Activated CD4-positive, alpha-beta T cell treated with anti-CD3 and anti-CD28 coated beads for 48 hours (primary cell): ENCODE data around the gene ZNF490.
"Not testable (repeated sequence)": the region's sequence is repeated elsewhere in the genome, so short reads cannot be mapped to it uniquely, and the experiment has no call there.

Experiments used
- DNase-seq: peaks from one replicate; pipeline ENCODE4 v3.0.0-alpha.2; 2020

The ZNF490 gene

DNA sequence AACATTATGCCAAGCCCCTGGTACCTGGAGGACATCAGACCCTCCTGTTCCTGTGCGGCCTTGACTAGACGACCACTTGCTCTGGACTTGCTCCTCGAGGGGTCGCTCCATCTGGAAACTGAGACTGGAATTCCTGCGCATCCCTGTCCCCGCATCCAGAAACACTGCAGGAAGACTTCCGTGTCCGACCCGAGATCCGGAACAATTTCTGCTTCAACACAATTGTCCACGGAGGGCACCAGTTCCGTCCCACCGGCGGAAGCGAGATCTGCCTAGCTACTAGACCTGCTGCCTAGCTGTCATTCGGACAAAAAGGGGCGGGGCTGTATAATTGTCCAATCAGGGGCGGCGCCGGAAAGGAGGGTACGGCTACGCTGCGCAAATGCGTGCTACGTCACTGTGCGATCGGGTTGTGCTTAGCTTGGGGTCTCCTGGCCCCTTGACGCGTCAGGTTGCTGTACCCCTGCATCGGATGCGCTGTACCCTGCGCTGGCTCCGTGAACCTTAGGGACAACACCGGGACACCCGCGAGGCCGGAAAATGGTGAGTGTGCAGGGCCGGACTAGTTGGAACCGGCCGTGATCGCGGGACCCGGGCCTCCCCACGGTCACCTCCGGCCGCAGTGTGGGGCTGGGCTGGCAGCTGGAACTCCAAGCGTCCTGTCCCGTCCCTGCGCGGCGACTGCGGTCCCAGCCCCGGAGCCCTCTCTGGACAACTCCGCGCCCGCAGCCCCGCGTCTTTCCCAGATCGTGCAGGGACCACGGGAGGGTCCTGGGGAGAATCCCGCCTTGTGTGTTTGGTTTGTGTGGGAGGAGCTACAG, at the start of gene ZNF490, which contains the start of gene ZNF791:
TSS of gene ZNF490 (minus strand) at position 274 of the 821 bp plus-strand sequence. CDS start at position 141, 133 bp downstream.
TSS of gene ZNF791 (plus strand) at position 381 of the 821 bp plus-strand sequence. CDS start at position 541, 160 bp downstream.
- peak; percentile 99 for DNase-seq

DNA sequence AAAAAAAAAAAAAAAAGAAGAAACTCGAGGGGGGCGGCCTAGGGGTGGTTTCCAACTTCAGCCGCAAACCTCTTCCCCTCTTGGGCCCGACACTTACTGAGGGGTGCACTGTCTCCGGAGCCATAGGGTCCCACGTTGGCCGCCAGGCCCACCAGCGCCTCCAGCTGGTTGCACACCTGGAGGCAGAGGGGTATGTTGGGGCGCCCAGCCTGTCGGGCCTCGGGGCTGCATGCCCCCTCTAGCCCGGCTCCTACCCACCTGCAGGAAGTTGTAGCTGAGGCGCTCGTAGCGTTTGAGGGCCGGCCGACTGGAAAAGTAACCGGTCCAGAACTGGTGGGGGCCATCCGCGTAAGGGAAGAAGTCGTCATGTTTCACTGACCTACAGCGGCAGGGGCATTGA, 47.4 kb upstream of the ZNF490 start:
- no peak for DNase-seq

GRCh38 chr19:12656899-12657571, 46.4 kb upstream of the ZNF490 start:
- peak; percentile 72 for DNase-seq

GRCh38 chr19:12655546-12655945, 44.9 kb upstream of the ZNF490 start:
- no peak for DNase-seq

- no peak for DNase-seq
These were observed 41.6 kb upstream of the ZNF490 start for GRCh38 chr19:12652219-12652618.

GRCh38 chr19:12649941-12650340, 39.3 kb upstream of the ZNF490 start:
- DNase-seq, result no peak

GRCh38 chr19:12648088-12648487, 37.5 kb upstream of the ZNF490 start:
- no peak for DNase-seq

GRCh38 chr19:12647490-12648071, 37.0 kb upstream of the ZNF490 start:
- peak; percentile 73 for DNase-seq

- DNase-seq, result no peak
These were observed 36.4 kb upstream of the ZNF490 start for GRCh38 chr19:12647047-12647446.

- no peak for DNase-seq
These were observed 35.9 kb upstream of the ZNF490 start for GRCh38 chr19:12646551-12646950.

GRCh38 chr19:12643716-12644115, 33.1 kb upstream of the ZNF490 start:
- DNase-seq, result not testable (repeated sequence)

GRCh38 chr19:12642506-12642905, 31.9 kb upstream of the ZNF490 start:
- DNase-seq, result no peak

GRCh38 chr19:12641456-12641855, 30.8 kb upstream of the ZNF490 start:
- no peak for DNase-seq

GRCh38 chr19:12639901-12640613, 29.4 kb upstream of the ZNF490 start:
- DNase-seq, result peak; percentile 94

GRCh38 chr19:12638611-12639182, 28.1 kb upstream of the ZNF490 start:
- DNase-seq, result no peak

DNA sequence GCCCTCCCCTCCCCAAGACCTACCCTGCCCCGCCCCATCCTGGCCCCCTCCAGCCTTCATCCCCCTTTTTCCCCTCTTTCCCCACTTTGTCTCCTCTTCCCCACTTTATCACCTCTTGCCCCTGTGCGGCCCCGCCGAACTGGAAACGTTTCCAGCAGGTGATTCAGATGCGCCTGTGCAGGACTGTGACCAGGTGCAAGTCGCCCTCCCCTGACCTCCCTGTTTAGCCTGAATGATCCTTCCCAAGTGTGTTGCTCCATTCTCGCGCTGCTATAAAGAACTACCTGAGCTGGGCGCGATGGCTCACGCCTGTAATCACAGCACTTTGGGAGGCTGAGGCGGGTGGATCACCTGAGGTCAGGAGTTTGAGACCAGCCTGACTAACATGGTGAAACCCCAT, 26.0 kb upstream of the ZNF490 start:
- DNase-seq, result no peak

DNA sequence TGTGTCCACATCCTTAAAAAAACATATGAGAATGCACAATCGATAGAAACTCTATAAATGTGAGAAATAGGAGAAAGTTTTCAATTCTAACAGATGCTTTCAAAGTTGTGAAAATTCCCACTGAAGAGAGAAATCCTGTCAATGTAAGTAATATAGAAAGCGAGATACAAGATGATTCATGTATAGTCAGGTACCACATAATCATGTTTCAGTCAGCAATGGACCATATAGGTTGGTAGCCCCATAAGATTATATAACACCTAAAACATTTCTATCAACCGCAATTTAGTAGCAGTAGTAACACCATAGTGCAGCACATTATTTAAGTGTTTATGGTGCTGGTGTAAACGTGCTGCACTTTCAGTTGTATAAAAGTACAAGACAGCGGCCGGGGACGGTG, 18.6 kb upstream of the ZNF490 start:
- DNase-seq, result no peak

DNA sequence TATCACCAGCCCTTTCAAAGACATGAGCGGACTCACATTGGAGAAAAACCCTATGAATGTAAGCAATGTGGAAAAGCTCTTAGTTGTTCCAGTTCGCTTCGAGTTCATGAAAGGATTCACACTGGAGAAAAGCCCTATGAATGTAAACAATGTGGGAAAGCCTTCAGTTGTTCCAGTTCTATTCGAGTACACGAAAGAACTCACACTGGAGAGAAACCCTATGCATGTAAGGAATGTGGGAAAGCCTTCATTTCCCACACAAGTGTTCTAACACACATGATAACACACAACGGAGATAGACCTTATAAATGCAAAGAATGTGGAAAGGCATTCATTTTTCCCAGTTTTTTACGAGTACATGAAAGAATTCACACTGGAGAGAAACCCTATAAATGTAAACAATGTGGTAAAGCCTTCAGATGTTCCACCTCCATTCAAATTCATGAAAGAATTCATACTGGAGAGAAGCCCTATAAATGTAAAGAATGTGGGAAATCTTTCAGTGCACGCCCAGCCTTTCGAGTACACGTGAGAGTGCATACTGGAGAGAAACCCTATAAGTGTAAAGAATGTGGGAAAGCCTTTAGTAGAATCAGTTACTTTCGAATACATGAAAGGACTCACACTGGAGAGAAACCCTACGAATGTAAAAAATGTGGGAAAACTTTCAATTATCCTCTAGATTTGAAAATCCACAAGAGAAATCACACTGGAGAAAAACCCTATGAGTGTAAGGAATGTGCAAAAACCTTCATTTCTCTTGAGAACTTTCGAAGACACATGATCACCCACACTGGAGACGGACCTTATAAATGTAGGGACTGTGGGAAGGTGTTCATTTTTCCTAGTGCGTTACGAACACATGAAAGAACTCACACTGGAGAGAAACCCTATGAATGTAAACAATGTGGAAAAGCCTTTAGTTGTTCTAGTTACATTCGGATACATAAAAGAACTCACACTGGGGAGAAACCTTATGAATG, 17.7 kb upstream of the ZNF490 start:
- no peak for DNase-seq

- no peak for DNase-seq
These were observed 16.3 kb upstream of the ZNF490 start for GRCh38 chr19:12626958-12627357.

DNA sequence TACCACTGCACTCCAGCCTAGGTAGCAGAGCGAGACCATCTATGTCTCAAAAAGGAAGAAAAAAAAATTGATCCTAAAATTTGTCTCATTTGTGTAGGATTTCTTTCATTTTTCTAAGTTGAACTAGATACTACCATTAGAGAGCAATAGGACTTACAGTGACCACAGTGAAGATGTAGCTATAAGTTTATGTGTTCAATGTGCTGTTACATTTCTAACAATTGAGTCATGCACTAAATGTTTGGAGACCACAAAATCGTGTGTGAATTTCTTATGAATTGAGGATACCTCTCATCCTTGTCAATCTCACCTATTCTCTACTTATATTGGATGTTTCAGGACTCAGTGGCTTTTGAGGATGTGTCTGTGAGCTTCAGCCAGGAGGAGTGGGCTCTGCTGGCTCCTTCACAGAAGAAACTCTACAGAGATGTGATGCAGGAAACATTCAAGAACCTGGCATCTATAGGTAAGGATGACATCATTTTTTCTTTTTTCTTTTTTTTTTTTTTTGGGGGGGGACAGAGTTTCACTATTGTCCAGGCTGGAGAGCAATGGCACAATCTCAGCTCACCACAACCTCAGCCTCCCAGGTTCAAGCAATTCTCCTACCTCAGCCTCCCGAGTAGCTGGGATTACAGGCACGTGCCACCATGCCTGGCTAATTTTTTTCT, 12.9 kb upstream of the ZNF490 start:
- DNase-seq, result no peak
